H1 (cell line): ENCODE measurements around the gene DEUP1. TPM values are rescaled to one million over a fixed set of nuclear protein-coding genes. Genes with fewer than 3 reads are reported as not detected.

Experiments used
- CTCF ChIA-PET: fragments of 300-600 bp; sonication (Branson Sonifier 250); formaldehyde crosslinking; loops from one replicate; lab custom pipeline; 2021; ENCODE audit not compliant: partially characterized antibody; lab: Charles Lee
- POLR2A ChIA-PET: fragments of 300-600 bp; sonication (Branson Sonifier 250); formaldehyde crosslinking; loops from one replicate; lab custom pipeline; 2021; ENCODE audit warnings: inconsistent platforms; ENCODE audit not compliant: partially characterized antibody; lab: Charles Lee
- DNase-seq, 2 experiments: peaks; one replicate each; pipeline versions ENCODE4 v3.0.0 to v3.0.0-alpha.2; 2010 to 2022; ENCODE audit warnings: low spot score in 2 of 2, low read depth in 1 of 2, mixed read lengths in 1 of 2
- FAIRE-seq: peaks from 2 replicates; lab custom pipeline; 2011; peaks lifted over from hg19 to GRCh38; lab: Jason Lieb, UNC
- H2AFZ ChIP-seq: 2 replicates; pipeline ENCODE4 v1.8.1; 2012; ENCODE audit warnings: low read length, inconsistent platforms
- H2AK5ac ChIP-seq: 2 replicates; pipeline ENCODE4 v1.6.1; 2013; ENCODE audit warnings: low read depth, low read length
- H2BK120ac ChIP-seq: replicated peaks from 2 replicates; pipeline ENCODE3; 2013; ENCODE audit warnings: low read depth, low read length, inconsistent platforms
- H2BK12ac ChIP-seq: 2 replicates; pipeline ENCODE4 v1.6.1; 2013; ENCODE audit warnings: low read depth, low read length
- H2BK15ac ChIP-seq: 2 replicates; pipeline ENCODE4 v1.6.1; 2013; ENCODE audit warnings: low read length
- H2BK20ac ChIP-seq: 2 replicates; pipeline ENCODE4 v1.6.1; 2013; ENCODE audit warnings: low read length
- H2BK5ac ChIP-seq: 2 replicates; pipeline ENCODE4 v1.6.1; 2013; ENCODE audit warnings: low read depth, low read length
- H3K14ac ChIP-seq: 2 replicates; pipeline ENCODE4 v1.6.1; 2013; ENCODE audit warnings: inconsistent platforms; ENCODE audit not compliant: insufficient read length
- H3K18ac ChIP-seq: 2 replicates; pipeline ENCODE4 v1.6.1; 2013; ENCODE audit warnings: low read length; ENCODE audit errors: extremely low read depth
- H3K23ac ChIP-seq: 2 replicates; pipeline ENCODE4 v1.6.1; 2013; ENCODE audit warnings: inconsistent platforms; ENCODE audit not compliant: insufficient read length
- H3K23me2 ChIP-seq: 2 replicates; pipeline ENCODE4 v1.6.1; 2013; ENCODE audit warnings: low read depth, low read length
- H3K27ac ChIP-seq: 2 replicates; pipeline ENCODE4 v1.6.1; 2011; ENCODE audit warnings: low read depth, low read length, inconsistent platforms
- H3K27me3 ChIP-seq, 4 experiments: replicated peaks in 1 of 4; 1 replicate in 1 of 4; 2 replicates in 3 of 4; pipeline versions ENCODE4 v1.6.1 to v1.8.1; 2011 to 2013; ENCODE audit warnings: low read length in 3 of 4, mild to moderate bottlenecking in 3 of 4, inconsistent platforms in 2 of 4, mixed read lengths in 2 of 4, moderate library complexity in 1 of 4; ENCODE audit not compliant: control insufficient read depth in 3 of 4, insufficient read depth in 3 of 4; ENCODE audit errors: extremely low read depth in 1 of 4
- H3K36me3 ChIP-seq, 4 experiments: 2 replicates each; pipeline versions ENCODE4 v1.6.1 to v1.8.1; 2011 to 2013; ENCODE audit warnings: mild to moderate bottlenecking in 4 of 4, low read length in 3 of 4, moderate library complexity in 2 of 4, control low read depth in 1 of 4, inconsistent platforms in 1 of 4; ENCODE audit not compliant: insufficient read depth in 4 of 4, control insufficient read depth in 2 of 4
- H3K4ac ChIP-seq: replicated peaks from 2 replicates; pipeline ENCODE3; 2013; ENCODE audit warnings: low read length, low read depth, mixed read lengths, inconsistent platforms; ENCODE audit not compliant: insufficient read length
- H3K4me1 ChIP-seq, 4 experiments: replicated peaks in 1 of 4; 1 replicate in 1 of 4; 2 replicates in 3 of 4; pipeline versions ENCODE4 v1.6.1 to v1.8.1; 2011 to 2013; ENCODE audit warnings: low read length in 3 of 4, inconsistent platforms in 2 of 4, mixed read lengths in 1 of 4; ENCODE audit not compliant: insufficient read depth in 4 of 4, control insufficient read depth in 3 of 4
- H3K4me2 ChIP-seq, 2 experiments: 2 replicates each; pipeline versions ENCODE4 v1.6.1 to v1.8.1; 2011 to 2013; ENCODE audit warnings: low read depth in 2 of 2, low read length in 2 of 2, control low read depth in 1 of 2, inconsistent platforms in 1 of 2, mild to moderate bottlenecking in 1 of 2; ENCODE audit not compliant: insufficient read depth in 1 of 2
- H3K4me3 ChIP-seq, 4 experiments: fragments of 200-600, 300-600 bp in 1 of 4; sonication (generic), shearing (Covaris generic), sonication (Bioruptor Twin) in 1 of 4; 2 replicates each; pipeline versions ENCODE4 v1.5.1 to v1.8.1; 2011 to 2016; ENCODE audit warnings: low read length in 4 of 4, low read depth in 3 of 4, control low read depth in 2 of 4, inconsistent platforms in 2 of 4, mild to moderate bottlenecking in 2 of 4, mixed read lengths in 1 of 4, moderate library complexity in 1 of 4; ENCODE audit not compliant: insufficient read depth in 2 of 4; ENCODE audit errors: extremely low read depth in 1 of 4
- H3K56ac ChIP-seq: replicated peaks from 2 replicates; pipeline ENCODE3; 2013; ENCODE audit warnings: low read depth, mild to moderate bottlenecking, mixed read lengths, low read length, inconsistent platforms; ENCODE audit not compliant: insufficient read length
- H3K79me1 ChIP-seq: 2 replicates; pipeline ENCODE4 v1.6.1; 2013; ENCODE audit warnings: low read depth, low read length, control low read depth
- H3K79me2 ChIP-seq, 2 experiments: 2 replicates each; pipeline versions ENCODE4 v1.6.1 to v1.8.1; 2012 to 2013; ENCODE audit warnings: low read length in 2 of 2, mild to moderate bottlenecking in 2 of 2, inconsistent platforms in 1 of 2; ENCODE audit not compliant: insufficient read depth in 2 of 2, control insufficient read depth in 1 of 2
- H3K9ac ChIP-seq, 4 experiments: replicated peaks in 1 of 4; 1 replicate in 1 of 4; 2 replicates in 3 of 4; pipeline versions ENCODE4 v1.6.1 to v1.8.1; 2011 to 2013; ENCODE audit warnings: low read depth in 3 of 4, low read length in 3 of 4, control low read depth in 2 of 4, mild to moderate bottlenecking in 2 of 4, moderate library complexity in 2 of 4, inconsistent platforms in 1 of 4; ENCODE audit errors: extremely low read depth in 1 of 4
- H3K9me3 ChIP-seq, 2 experiments: 2 replicates each; pipeline versions ENCODE4 v1.6.1 to v1.8.1; 2012 to 2013; ENCODE audit warnings: mild to moderate bottlenecking in 2 of 2, moderate library complexity in 2 of 2, control low read depth in 1 of 2, inconsistent platforms in 1 of 2, low read depth in 1 of 2, low read length in 1 of 2, mixed read lengths in 1 of 2; ENCODE audit not compliant: insufficient read depth in 2 of 2
- H4K20me1 ChIP-seq, 2 experiments: replicated peaks in 1 of 2; 2 replicates each; pipeline versions ENCODE3 to v1.8.1; 2011 to 2013; ENCODE audit warnings: inconsistent platforms in 2 of 2, low read length in 2 of 2, mild to moderate bottlenecking in 1 of 2; ENCODE audit not compliant: insufficient read depth in 2 of 2, control insufficient read depth in 1 of 2
- H4K5ac ChIP-seq: 2 replicates; pipeline ENCODE4 v1.6.1; 2013; ENCODE audit warnings: low read length, low read depth, mixed read lengths, inconsistent platforms; ENCODE audit not compliant: insufficient read length
- H4K8ac ChIP-seq: 2 replicates; pipeline ENCODE4 v1.8.0; 2013; ENCODE audit warnings: mild to moderate bottlenecking, moderate library complexity, low read length, inconsistent platforms; ENCODE audit not compliant: insufficient read depth; ENCODE audit errors: extremely low read depth
- H4K91ac ChIP-seq: replicated peaks from 2 replicates; pipeline ENCODE3; 2013; ENCODE audit warnings: low read length, mixed read lengths, inconsistent platforms; ENCODE audit not compliant: insufficient read length
- BCL11A ChIP-seq, 2 experiments: IDR thresholded peaks; one replicate each; pipeline ENCODE4 v1.6.1; 2011; ENCODE audit warnings: low read depth in 2 of 2, low read length in 2 of 2, mild to moderate bottlenecking in 2 of 2
- CBX8 ChIP-seq: fragments of 300-800, 300-1000 bp; sonication (generic); IDR thresholded peaks from 2 replicates; pipeline ENCODE4 v1.7.1; 2016; ENCODE audit warnings: low read depth, low read length, borderline replicate concordance
- CTBP2 ChIP-seq: IDR thresholded peaks from 2 replicates; pipeline ENCODE4 v1.7.0; 2011; ENCODE audit warnings: borderline replicate concordance, mild to moderate bottlenecking, moderate library complexity, mixed read lengths, low read length; ENCODE audit not compliant: insufficient read depth, insufficient read length
- EP300 ChIP-seq, 2 experiments: IDR thresholded peaks; 1 replicate in 1 of 2; 2 replicates in 1 of 2; pipeline ENCODE4 v1.6.1; 2011 to 2012; ENCODE audit warnings: low read depth in 2 of 2, low read length in 2 of 2, mild to moderate bottlenecking in 2 of 2, borderline replicate concordance in 1 of 2, inconsistent platforms in 1 of 2, moderate library complexity in 1 of 2
- GTF2F1 ChIP-seq: IDR thresholded peaks from 2 replicates; pipeline ENCODE4 v1.6.1; 2012; ENCODE audit warnings: low read depth, low read length, improper control_type of control experiment, borderline replicate concordance
- NANOG ChIP-seq: IDR thresholded peaks from 2 replicates; pipeline ENCODE4 v1.6.1; 2011; ENCODE audit warnings: low read length, low read depth, mild to moderate bottlenecking, inconsistent platforms; ENCODE audit not compliant: insufficient read depth, poor library complexity, severe bottlenecking
- NRF1 ChIP-seq: IDR thresholded peaks from 2 replicates; pipeline ENCODE4 v1.6.1; 2011; ENCODE audit warnings: mild to moderate bottlenecking, low read depth, low read length, improper control_type of control experiment
- SIN3A ChIP-seq, 2 experiments: IDR thresholded peaks in 1 of 2; conservative IDR thresholded peaks in 1 of 2; 2 replicates each; pipeline ENCODE4 v1.6.1; 2011 to 2012; ENCODE audit warnings: low read length in 2 of 2, improper control_type of control experiment in 1 of 2, low read depth in 1 of 2, mild to moderate bottlenecking in 1 of 2
- SIX5 ChIP-seq: IDR thresholded peaks from 2 replicates; pipeline ENCODE4 v1.6.1; 2011; ENCODE audit warnings: mild to moderate bottlenecking, low read depth, low read length
- TAF7 ChIP-seq: optimal IDR thresholded peaks from 2 replicates; pipeline ENCODE3; 2011; ENCODE audit warnings: low read depth, mild to moderate bottlenecking, inconsistent platforms, low read length, moderate library complexity, borderline replicate concordance
- polyA plus RNA-seq, 7 experiments: library from polyadenylated mRNA; depleted of rRNA in 3 of 7; stranded (reverse) in 5 of 7; unstranded in 2 of 7; fragments of >200 nt in 5 of 7; fragments of 200-250 nt in 2 of 7; gene quantifications; 1 replicate in 5 of 7; 2 replicates in 1 of 7; 4 replicates in 1 of 7; pipeline versions ENCODE4 v1.2.1 to v1.2.3, GENCODE V29; 2011 to 2013; ENCODE audit warnings: missing spikeins in 2 of 7, mixed read lengths in 2 of 7
- total RNA-seq: library from RNA; stranded (reverse); fragmentation: NEBNext Ultra II Directional; extraction: Animal tissue kit (Norgen Biotek cat#: 25700); gene quantifications from 2 replicates; pipeline ENCODE4 v1.2.1, GENCODE V29; 2021

Gene DEUP1
- total and polyA plus RNA-seq, 2 of the 8 experiments (the other 6 are each of a cell fraction or from before 2014, with no cell fraction given) = 0.45 TPM; not detected in 1

GRCh38 chr11:93361435-93361834 is 30.9 kb downstream of the DEUP1 start:
- H2BK5ac ChIP-seq = no peak overlapping the region
- TF ChIP-seq NRF1 (no peak), CBX8 (no peak), BCL11A (IDR thresholded peaks at IDR 0.05; ENCODE audit: low read depth in 2 of 2, low read length in 2 of 2) (no peak), SIN3A (conservative IDR thresholded peaks at IDR 0.05 in 1 of 2, IDR thresholded peaks at IDR 0.05 in 1 of 2; ENCODE audit: low read depth in 1 of 2, low read length in 2 of 2) (no peak), GTF2F1 (no peak), TAF7 (no peak), CTBP2 (no peak), SIX5 (no peak), NANOG (no peak), EP300 (IDR thresholded peaks at IDR 0.05; ENCODE audit: borderline replicate concordance in 1 of 2, low read depth in 2 of 2, low read length in 2 of 2) (no peak)
- no peaks in the 10 kb centered on the region for H3K4me1 ChIP-seq
- H3K23me2 ChIP-seq = no peaks in the 10 kb centered on the region
- H3K79me2 ChIP-seq = no peaks in the 10 kb centered on the region
- no peaks in the 10 kb centered on the region for H3K79me1 ChIP-seq
- no peak overlapping the region for H2BK120ac ChIP-seq
- no peak overlapping the region for H3K9ac ChIP-seq
- no peak overlapping the region for H3K14ac ChIP-seq
- H3K4ac ChIP-seq = no peak overlapping the region
- no peak for FAIRE-seq
- H3K4me2 ChIP-seq = no peak overlapping the region
- no peak for DNase-seq
- POLR2A ChIA-PET = no interaction called here
- H3K4me3 ChIP-seq = no peak overlapping the region
- H2AFZ ChIP-seq = no peak overlapping the region
- no peak overlapping the region for H3K18ac ChIP-seq
- no peak overlapping the region for H4K91ac ChIP-seq
- no peaks in the 10 kb centered on the region for H3K9me3 ChIP-seq
- no peak overlapping the region for H2BK20ac ChIP-seq
- no peak overlapping the region for H2BK15ac ChIP-seq
- no peak overlapping the region for H3K56ac ChIP-seq
- no peak overlapping the region for H2BK12ac ChIP-seq
- H4K5ac ChIP-seq = no peak overlapping the region
- no peak overlapping the region for H2AK5ac ChIP-seq
- no peaks in the 10 kb centered on the region for H3K27me3 ChIP-seq
- H4K8ac ChIP-seq = no peak overlapping the region
- no peak overlapping the region for H3K23ac ChIP-seq
- no peak overlapping the region for H3K27ac ChIP-seq
- no peaks in the 10 kb centered on the region for H3K36me3 ChIP-seq
- no peaks in the 10 kb centered on the region for H4K20me1 ChIP-seq
- CTCF ChIA-PET = no interaction called here
